ENCODE results near the gene SEMA3C.

SEMA3C gene

GRCh38 chr7:80848841-80849240 is 70.0 kb downstream of the SEMA3C start:
- DNase-seq (ENCODE audit: low spot score) = no peak

GRCh38 chr7:80847895-80848294 is 71.0 kb downstream of the SEMA3C start:
- no peak for DNase-seq (ENCODE audit: low spot score)

- DNase-seq (ENCODE audit: low spot score) = no peak
Measured at GRCh38 chr7:80847027-80847426, 71.8 kb downstream of the SEMA3C start.

GRCh38 chr7:80844916-80845315 is 73.9 kb downstream of the SEMA3C start:
- DNase-seq (ENCODE audit: low spot score) = no peak

GRCh38 chr7:80843018-80843677 is 75.7 kb downstream of the SEMA3C start:
- DNase-seq (ENCODE audit: low spot score) = no peak

- no peak for DNase-seq (ENCODE audit: low spot score)
Measured at GRCh38 chr7:80842022-80842790, 76.6 kb downstream of the SEMA3C start.

- DNase-seq (ENCODE audit: low spot score) = no peak
Measured at GRCh38 chr7:80841423-80841955, 77.4 kb downstream of the SEMA3C start.

- DNase-seq (ENCODE audit: low spot score) = no peak
Measured at GRCh38 chr7:80840681-80841080, 78.2 kb downstream of the SEMA3C start.

- no peak for DNase-seq (ENCODE audit: low spot score)
Measured at GRCh38 chr7:80839855-80840254, 79.0 kb downstream of the SEMA3C start.

GRCh38 chr7:80838643-80839042 is 80.2 kb downstream of the SEMA3C start:
- DNase-seq (ENCODE audit: low spot score) = no peak

GRCh38 chr7:80837345-80837744 is 81.5 kb downstream of the SEMA3C start:
- no peak for DNase-seq (ENCODE audit: low spot score)

- DNase-seq (ENCODE audit: low spot score) = no peak
Measured at GRCh38 chr7:80835251-80835650, 83.6 kb downstream of the SEMA3C start.

GRCh38 chr7:80833289-80834268 is 85.3 kb downstream of the SEMA3C start:
- DNase-seq (ENCODE audit: low spot score) = no peak

- DNase-seq (ENCODE audit: low spot score) = peak; percentile 19
Measured at GRCh38 chr7:80832006-80832405, 86.8 kb downstream of the SEMA3C start.

GRCh38 chr7:80830584-80831285 is 88.1 kb downstream of the SEMA3C start:
- DNase-seq (ENCODE audit: low spot score) = no peak

GRCh38 chr7:80830010-80830409 is 88.8 kb downstream of the SEMA3C start:
- no peak for DNase-seq (ENCODE audit: low spot score)

- DNase-seq (ENCODE audit: low spot score) = no peak
Measured at GRCh38 chr7:80829527-80829926, 89.3 kb downstream of the SEMA3C start.

- DNase-seq (ENCODE audit: low spot score) = no peak
Measured at GRCh38 chr7:80827239-80827633, 91.6 kb downstream of the SEMA3C start.

GRCh38 chr7:80826520-80827238 is 92.2 kb downstream of the SEMA3C start:
- no peak for DNase-seq (ENCODE audit: low spot score)

GRCh38 chr7:80825499-80825898 is 93.4 kb downstream of the SEMA3C start:
- no peak for DNase-seq (ENCODE audit: low spot score)

GRCh38 chr7:80824253-80824652 is 94.6 kb downstream of the SEMA3C start:
- no peak for DNase-seq (ENCODE audit: low spot score)
